Activated naive CD4-positive, alpha-beta T cell treated with anti-CD3 and anti-CD28 coated beads, Interleukin-2, amount 50 U/mL, for 24 hours (primary cell): Measurements from ENCODE around the gene CLEC4G.
"Not testable (repeated sequence)": the region's sequence is repeated elsewhere in the genome, so short reads cannot be mapped to it uniquely, and the experiment has no call there.

Experiments used
- H3K27ac Mint-ChIP-seq: one replicate; pipeline ENCODE4 v1.8.0; 2021; ENCODE audit warnings: mild to moderate bottlenecking, mixed read lengths
- H3K27me3 Mint-ChIP-seq: one replicate; pipeline ENCODE4 v1.8.0; 2021; ENCODE audit warnings: mixed read lengths
- H3K36me3 Mint-ChIP-seq: one replicate; pipeline ENCODE4 v1.8.0; 2021; ENCODE audit warnings: mixed read lengths
- H3K4me1 Mint-ChIP-seq: one replicate; pipeline ENCODE4 v1.8.0; 2021; ENCODE audit warnings: mixed read lengths
- H3K4me3 Mint-ChIP-seq: one replicate; pipeline ENCODE4 v1.8.0; 2021; ENCODE audit warnings: mild to moderate bottlenecking, mixed read lengths
- H3K9me3 Mint-ChIP-seq: one replicate; pipeline ENCODE4 v1.8.0; 2021; ENCODE audit warnings: mixed read lengths

The CLEC4G gene

DNA sequence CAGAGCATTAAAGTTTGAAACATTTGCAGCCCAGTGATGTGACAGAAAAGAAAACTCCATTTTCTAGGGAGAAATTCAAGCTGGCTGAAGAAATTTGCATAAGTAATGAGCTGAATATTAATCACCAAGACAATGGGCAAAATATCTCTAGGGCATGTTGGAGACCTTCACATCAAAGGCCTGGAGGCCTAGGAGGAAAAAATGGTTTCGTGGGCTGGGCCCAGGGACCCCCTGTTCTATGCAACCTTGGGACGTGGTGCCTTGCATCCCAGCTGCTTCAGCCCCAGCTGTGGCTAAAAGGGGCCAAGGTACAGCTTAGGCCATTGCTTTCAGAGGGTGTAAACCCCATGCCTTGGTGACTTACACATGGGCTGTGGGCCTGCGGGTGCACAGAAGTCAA, 25.4 kb upstream of the CLEC4G start:
- H3K27me3 Mint-ChIP-seq: peaks cover 2% of the 10 kb centered on the region
- peaks cover 15% of the 10 kb centered on the region for H3K4me1 Mint-ChIP-seq
- peaks cover 27% of the 10 kb centered on the region for H3K9me3 Mint-ChIP-seq
- H3K27ac Mint-ChIP-seq: no peak overlapping the region
- peaks cover 20% of the 10 kb centered on the region for H3K36me3 Mint-ChIP-seq
- no peak overlapping the region for H3K4me3 Mint-ChIP-seq

DNA sequence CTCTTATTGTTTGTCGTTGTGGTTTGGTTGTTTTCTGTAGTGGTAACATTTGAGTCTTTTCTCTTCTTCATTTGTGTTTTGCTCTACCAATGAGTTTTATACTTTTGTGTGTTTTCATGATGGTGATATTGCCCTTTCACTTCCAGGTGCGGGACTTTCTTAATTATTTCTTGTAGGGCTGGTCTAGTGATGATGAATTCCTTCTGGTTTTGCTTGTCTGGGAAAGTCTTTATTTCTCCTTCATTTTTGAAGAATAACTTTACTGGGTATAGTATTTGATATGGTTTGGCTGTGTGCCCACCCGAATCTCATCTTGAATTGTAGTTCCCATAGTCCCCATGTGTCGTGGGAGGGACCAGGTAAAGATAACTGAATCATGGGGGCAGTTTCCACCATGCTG, 24.3 kb upstream of the CLEC4G start:
- H3K9me3 Mint-ChIP-seq: peaks cover 27% of the 10 kb centered on the region
- H3K4me1 Mint-ChIP-seq: peaks cover 22% of the 10 kb centered on the region
- no peak overlapping the region for H3K27ac Mint-ChIP-seq
- peaks cover 22% of the 10 kb centered on the region for H3K36me3 Mint-ChIP-seq
- H3K4me3 Mint-ChIP-seq: no peak overlapping the region
- peaks cover 2% of the 10 kb centered on the region for H3K27me3 Mint-ChIP-seq

DNA sequence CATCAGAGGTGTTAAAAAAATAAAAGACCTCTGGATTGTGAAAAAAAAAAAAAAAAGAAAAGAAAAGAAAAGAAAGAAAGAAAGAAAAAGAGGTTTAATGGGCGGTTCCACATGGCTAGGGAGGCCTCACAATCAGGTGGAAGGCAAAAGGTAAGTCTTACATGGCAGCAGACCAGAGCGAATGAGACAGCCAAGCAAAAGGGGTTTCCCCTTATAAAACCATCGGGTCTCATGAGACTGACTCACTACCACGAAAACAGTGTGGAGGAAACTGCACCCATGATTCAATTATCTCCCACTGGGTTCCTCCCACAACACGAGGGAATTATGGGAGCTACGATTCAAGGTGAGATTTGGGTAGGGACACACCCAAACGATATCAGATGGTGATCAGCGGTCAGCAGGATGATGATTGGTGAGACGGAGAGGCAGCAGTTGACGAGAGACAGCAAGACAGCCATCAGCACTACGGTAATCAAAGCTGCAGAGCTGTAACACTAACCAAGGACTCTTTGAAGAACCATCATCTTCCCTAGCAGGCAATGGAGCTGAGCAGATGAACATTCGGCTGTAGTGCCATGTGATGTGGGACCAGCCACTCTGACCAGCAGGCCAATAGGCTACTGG, 19.4 kb upstream of the CLEC4G start:
- Mint-ChIP-seq H3K4me3 (no peak overlapping the region), H3K36me3 (peaks cover 6% of the 10 kb centered on the region), H3K9me3 (peaks cover 15% of the 10 kb centered on the region), H3K27ac (peak overlapping the region; percentile 49), H3K4me1 (peaks cover 35% of the 10 kb centered on the region), H3K27me3 (peaks cover 1% of the 10 kb centered on the region)

DNA sequence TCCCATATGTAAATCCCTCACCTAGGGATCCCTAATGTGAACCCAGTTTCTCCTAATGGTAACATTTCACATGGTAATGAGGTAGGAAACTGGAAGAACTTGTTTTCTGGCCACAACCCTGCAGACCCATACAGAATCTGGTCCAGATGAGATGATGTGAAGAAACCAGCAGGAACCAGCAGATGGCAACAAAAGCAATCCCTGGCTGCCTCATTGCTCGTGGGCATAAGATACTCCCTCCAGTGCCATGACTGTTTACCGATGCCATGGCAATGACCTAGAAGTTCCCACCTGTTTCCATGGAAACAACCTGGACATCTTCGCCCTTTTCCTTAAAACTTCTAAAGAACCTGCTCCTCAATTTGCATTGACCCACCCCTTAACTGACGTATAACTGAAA, 16.8 kb upstream of the CLEC4G start:
- Mint-ChIP-seq H3K4me1 (peaks cover 27% of the 10 kb centered on the region), H3K4me3 (no peak overlapping the region), H3K9me3 (peaks cover 4% of the 10 kb centered on the region), H3K36me3 (peaks cover 4% of the 10 kb centered on the region), H3K27me3 (peaks cover 1% of the 10 kb centered on the region), H3K27ac (no peak overlapping the region)

DNA sequence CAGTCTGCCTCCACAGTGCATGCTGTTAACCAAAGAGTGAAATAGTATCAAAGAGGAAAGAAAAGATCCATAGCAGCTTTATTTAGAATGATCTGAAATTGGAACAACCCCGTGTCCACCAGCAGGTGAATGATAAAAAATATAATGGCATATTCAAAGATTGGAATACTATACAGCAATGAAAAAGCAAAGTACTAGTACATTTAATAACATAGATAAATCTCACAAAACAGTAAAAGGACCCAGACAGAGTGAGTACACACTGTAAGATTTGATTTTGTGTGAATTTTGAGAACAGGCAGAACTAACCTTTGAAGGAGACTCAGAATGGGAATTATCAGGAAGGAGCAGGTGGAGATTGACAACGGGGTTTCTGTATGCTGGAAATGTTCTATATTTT, 16.3 kb upstream of the CLEC4G start:
- Mint-ChIP-seq H3K9me3 (peaks cover 4% of the 10 kb centered on the region), H3K27ac (no peak overlapping the region), H3K4me3 (no peak overlapping the region), H3K36me3 (peaks cover 4% of the 10 kb centered on the region), H3K27me3 (peaks cover 1% of the 10 kb centered on the region), H3K4me1 (peaks cover 24% of the 10 kb centered on the region)

DNA sequence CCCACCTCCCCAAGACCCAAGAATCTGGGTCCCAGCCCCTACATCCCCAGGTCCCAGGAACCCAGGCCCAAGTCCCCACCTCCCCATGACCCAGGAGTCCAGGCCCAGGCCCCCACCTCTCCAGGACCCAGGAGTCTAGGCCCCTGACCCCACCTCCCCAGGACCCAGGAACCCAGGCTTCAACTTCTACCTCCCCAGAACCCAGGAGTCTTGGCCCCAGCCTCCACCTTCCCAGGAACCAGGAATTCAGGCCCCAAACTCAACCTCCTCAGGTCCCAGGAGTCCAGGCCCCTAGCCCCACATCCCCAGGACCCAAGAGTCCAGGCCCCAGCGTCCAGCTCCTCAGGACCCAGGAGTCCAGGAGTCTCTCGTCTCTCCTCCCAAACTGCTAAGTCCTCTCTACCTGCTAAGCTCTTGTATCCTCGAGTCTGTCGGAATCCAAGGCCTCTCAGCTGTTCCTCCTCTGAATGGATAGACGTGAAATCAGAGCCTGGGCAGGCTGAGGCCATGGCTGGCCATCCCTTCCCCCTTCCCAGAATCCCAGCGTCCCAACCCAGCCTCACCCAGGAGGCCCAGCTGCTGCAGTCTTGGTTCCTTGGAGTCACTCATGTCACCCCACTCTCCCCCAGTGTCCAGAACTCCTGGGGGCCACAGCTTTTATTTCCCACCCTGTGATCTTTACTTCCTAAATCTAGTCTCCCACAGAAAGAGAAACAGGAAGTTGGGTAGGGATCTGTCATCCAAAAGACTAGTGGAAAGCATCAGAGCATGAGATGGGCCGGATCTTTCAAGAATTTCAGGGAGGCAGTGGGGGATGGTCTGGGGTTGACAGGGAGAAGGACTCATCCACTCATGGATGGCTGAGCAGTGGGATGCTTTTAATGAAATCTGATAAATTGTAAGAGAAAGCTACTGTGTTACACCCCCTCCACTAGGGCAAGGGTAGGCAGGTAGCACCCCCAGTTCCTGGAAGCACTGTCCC, 15.3 kb upstream of the CLEC4G start, which contains the start of gene CD209:
Gene CD209, minus strand, starts transcription at position 632 of the 982 bp plus-strand sequence. Its CDS starts 23 bp downstream, at position 609.
- peaks cover 4% of the 10 kb centered on the region for H3K9me3 Mint-ChIP-seq
- peaks cover 1% of the 10 kb centered on the region for H3K27me3 Mint-ChIP-seq
- H3K27ac Mint-ChIP-seq: peak within 1 kb of the TSS; percentile 24
- H3K4me1 Mint-ChIP-seq: peaks cover 18% of the 10 kb centered on the region
- H3K36me3 Mint-ChIP-seq: peaks cover 2% of the 10 kb centered on the region
- no peak within 1 kb of the TSS for H3K4me3 Mint-ChIP-seq

DNA sequence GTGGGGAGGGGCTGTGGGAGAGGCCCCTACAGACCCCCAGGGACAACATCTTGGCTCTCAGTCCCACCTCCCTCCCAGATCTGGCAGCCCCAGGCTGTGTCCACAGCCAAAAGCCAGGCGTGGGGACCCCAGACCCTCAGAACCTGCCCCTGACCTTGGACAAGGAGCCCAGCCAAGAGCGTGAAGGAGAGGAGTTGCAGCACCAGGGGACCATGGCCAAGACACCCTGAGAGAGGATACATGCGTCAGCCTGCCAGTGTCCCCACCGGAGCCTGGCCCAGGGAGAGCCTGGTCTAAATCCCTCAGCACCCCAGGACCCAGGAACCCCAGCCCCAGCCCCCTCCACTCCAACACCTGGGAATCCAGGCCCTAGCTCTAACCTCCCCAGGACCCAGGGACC, 14.4 kb upstream of the CLEC4G start:
- not testable (repeated sequence) for H3K27me3 Mint-ChIP-seq, H3K36me3 Mint-ChIP-seq, H3K27ac Mint-ChIP-seq, H3K4me3 Mint-ChIP-seq, H3K9me3 Mint-ChIP-seq
- H3K4me1 Mint-ChIP-seq: peaks cover 13% of the 10 kb centered on the region

DNA sequence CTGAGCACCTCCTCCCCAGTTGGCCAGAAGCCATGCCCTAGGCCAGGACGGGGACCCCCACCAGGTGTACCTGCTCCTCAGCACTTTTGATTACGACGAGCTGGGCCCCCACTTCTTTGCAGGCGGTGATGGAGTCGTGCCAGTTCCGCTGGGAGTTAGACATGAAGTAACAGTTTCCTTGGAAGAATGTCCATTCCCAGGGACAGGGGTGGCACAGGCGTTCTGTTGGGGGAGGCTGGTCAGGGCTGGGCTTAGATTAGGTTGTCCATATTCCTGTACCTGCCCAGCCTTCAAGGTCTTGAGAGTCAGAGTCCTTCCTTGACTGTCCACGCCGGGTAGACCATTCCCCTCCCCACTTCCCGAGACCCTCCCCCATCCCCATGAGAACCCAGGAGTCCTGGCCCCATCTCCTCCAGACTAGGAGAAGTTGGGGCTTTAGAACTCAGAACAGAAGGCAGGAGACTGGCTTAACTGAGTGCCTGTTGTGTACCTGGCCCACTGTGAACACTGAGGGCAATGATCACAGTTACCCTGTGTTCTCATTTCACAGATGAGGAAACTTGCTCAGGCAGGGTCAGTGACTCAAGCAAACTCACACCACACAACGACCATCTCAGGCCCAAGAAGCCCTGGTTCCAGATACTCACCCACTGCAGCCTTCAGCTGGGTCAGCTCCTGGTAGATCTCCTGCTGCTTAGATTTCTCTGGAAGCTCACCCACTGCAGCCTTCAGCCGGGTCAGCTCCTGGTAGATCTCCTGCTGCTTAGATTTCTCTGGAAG, 13.2 kb upstream of the CLEC4G start:
- Mint-ChIP-seq H3K9me3 (peaks cover 4% of the 10 kb centered on the region), H3K4me1 (peaks cover under 1% of the 10 kb centered on the region), H3K27ac (no peak overlapping the region), H3K27me3 (peaks cover 5% of the 10 kb centered on the region), H3K4me3 (no peak overlapping the region), H3K36me3 (peaks cover 1% of the 10 kb centered on the region)

DNA sequence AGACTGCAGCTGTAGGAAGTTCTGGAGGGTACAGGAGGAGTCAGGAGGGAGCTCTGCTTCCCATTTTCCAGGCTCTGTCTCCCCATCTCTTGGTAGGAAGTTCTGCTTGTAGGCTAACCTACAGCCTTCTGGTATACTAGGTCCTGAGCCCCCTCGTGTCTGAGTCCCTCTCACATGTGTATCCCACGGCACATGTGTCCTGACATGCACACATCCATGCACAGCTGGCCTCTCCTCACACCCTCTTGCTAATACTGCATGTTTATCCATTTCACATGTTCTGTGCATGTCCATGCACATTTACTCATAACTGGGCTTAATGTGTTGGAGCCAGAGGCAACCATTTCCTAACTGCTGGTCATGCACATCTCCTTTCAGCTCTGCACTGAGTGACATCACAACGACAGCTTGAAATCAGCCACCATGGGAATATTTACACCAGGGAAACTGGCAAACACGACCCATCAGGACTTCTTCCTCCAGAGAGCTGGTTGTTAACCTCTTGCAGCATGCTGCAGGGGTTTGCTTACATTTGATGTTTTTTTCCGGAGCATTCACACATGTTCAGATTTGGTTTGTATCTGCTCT, 12.4 kb upstream of the CLEC4G start:
- no peak overlapping the region for H3K27ac Mint-ChIP-seq
- peaks cover 1% of the 10 kb centered on the region for H3K36me3 Mint-ChIP-seq
- H3K4me1 Mint-ChIP-seq: no peaks in the 10 kb centered on the region
- peaks cover 5% of the 10 kb centered on the region for H3K27me3 Mint-ChIP-seq
- H3K4me3 Mint-ChIP-seq: no peak overlapping the region
- peaks cover 4% of the 10 kb centered on the region for H3K9me3 Mint-ChIP-seq

DNA sequence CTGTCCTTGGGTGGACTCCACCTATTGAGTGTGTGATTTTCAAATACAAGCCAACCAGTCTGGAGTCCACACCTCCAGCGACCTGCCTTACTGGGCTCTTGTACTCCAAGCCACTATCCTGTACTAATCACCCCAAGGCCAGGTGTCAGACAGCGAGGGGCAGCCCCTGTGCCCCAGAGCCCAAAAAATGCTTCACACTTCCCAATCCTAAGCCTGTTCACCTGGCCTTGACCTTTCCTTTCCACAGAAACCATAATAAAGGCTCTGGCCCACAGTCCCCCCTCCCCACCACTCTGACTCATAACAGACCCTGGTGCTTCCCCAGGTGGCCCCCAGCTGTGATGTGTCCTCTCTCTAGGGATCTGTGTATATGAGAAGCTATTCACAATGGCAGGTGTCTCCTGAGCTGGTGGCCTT, 11.5 kb upstream of the CLEC4G start:
- Mint-ChIP-seq H3K27ac (no peak overlapping the region), H3K4me1 (no peaks in the 10 kb centered on the region), H3K9me3 (peaks cover 4% of the 10 kb centered on the region), H3K27me3 (peaks cover 5% of the 10 kb centered on the region), H3K36me3 (peaks cover 1% of the 10 kb centered on the region), H3K4me3 (no peak overlapping the region)

DNA sequence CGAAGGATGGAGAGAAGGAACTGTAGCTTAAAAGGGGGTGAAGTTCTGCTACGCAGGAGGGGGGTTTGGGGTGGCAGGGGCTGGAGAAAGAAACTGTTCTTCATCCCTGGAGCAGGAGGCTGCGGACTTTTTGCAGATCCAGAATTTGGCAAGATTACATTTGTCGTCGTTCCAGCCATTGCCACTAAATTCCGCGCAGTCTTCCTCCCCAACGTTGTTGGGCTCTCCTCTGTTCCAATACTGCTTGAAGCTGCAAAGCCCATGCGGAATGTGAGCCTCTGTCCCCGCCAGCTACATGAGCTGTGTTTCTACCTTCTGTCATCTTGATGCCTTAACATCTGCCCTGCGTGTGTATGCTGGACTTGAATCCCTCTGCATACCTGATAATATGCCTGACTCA, 11.1 kb upstream of the CLEC4G start:
- Mint-ChIP-seq H3K27ac (no peak overlapping the region), H3K4me1 (peaks cover 2% of the 10 kb centered on the region), H3K36me3 (peaks cover 1% of the 10 kb centered on the region), H3K9me3 (peaks cover 1% of the 10 kb centered on the region), H3K27me3 (peaks cover 5% of the 10 kb centered on the region), H3K4me3 (no peak overlapping the region)

DNA sequence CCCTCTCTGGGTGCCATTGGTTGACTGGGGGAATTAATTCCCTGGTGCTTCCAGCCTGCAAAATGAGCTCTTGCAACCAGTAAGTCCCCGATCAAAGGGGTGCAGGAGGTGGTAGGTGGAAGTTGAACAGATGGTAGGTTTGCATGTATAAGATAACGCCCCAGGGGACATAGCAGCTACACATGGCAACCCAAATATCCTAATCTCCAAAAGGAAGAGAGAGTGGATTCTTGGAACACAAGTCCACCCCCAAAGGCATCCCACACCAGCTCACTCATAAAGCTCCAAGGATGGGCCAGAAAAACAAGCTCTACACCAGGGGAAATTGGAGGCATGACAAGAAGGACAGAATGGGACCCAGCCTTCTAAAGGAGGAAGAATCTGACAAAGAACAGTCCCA, 10.7 kb upstream of the CLEC4G start:
- no peak overlapping the region for H3K27ac Mint-ChIP-seq
- no peaks in the 10 kb centered on the region for H3K9me3 Mint-ChIP-seq
- no peak overlapping the region for H3K4me3 Mint-ChIP-seq
- H3K36me3 Mint-ChIP-seq: no peaks in the 10 kb centered on the region
- peaks cover 4% of the 10 kb centered on the region for H3K4me1 Mint-ChIP-seq
- H3K27me3 Mint-ChIP-seq: peaks cover 3% of the 10 kb centered on the region

DNA sequence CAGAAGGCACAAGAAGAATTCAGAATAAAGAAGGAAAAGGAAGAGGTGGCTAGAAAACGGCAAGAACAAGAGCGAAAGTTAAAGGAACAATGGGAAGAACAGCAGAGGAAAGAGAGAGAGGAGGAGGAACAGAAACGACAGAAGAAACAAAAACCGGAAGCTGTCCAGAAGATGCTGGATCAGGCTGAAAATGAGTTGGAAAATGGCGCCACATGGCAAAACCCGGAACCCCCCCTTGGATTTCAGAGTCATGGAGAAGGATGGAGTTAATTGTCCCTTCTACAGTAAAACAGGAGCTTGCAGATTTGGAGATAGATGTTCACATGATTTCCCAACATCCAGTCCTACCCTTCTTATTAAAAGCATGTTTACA, 8.8 kb upstream of the CLEC4G start:
- Mint-ChIP-seq H3K36me3 (no peaks in the 10 kb centered on the region), H3K9me3 (no peaks in the 10 kb centered on the region), H3K4me1 (peaks cover 4% of the 10 kb centered on the region), H3K27me3 (peaks cover 3% of the 10 kb centered on the region), H3K4me3 (no peak overlapping the region), H3K27ac (peak overlapping the region; percentile 73)

DNA sequence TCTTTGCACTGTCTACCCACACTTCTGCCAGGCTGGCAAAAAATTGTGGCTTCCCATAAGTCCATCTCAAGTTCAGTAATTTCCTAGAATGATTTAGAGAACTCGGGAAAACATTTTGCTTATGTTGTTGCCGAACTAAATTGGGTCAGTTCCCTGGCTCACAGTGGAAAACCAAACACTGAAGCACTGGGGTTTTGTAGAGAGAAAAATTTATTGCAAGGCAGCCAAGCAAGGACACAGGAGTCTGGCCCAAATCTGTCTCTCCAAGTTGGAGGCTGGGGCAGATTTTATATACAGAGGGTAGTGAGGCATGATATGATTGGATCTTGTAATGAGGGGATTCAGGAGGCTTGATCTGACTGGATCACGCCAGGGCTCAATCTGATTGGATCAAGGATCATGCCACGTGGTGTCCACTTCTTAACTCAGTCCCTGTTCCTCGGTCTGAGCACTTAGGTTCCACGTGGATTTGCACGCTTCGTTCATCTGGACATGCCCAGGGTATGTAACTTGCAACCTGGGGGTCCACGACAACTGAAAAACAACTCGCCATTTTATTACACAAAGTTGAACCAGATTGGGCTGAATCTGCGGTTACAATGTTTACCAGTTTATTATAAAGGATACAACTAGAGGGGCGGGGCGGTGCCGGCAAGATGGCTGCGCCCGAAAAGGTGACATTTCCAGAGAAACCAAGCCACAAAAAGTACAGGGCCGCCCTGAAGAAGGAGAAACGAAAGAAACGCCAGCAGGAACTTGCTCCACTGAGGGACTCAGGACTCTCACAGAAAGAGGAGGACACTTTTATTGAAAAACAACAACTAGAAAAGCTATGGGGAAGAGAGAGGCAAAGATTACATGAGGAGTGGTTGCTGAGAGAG, 8.1 kb upstream of the CLEC4G start:
- H3K9me3 Mint-ChIP-seq: no peaks in the 10 kb centered on the region
- H3K4me3 Mint-ChIP-seq: no peak overlapping the region
- no peak overlapping the region for H3K27ac Mint-ChIP-seq
- H3K36me3 Mint-ChIP-seq: no peaks in the 10 kb centered on the region
- H3K27me3 Mint-ChIP-seq: peaks cover 3% of the 10 kb centered on the region
- H3K4me1 Mint-ChIP-seq: peaks cover 4% of the 10 kb centered on the region
